RKO (cell line): ENCODE results near the gene ZNF697.
"Not testable (repeated sequence)": the region's sequence is repeated elsewhere in the genome, so short reads cannot be mapped to it uniquely, and the experiment has no call there.

Source experiments
- DNase-seq: peaks from one replicate; pipeline ENCODE4 v3.0.0-alpha.2; 2016; ENCODE audit warnings: low spot score

ZNF697 gene

DNA sequence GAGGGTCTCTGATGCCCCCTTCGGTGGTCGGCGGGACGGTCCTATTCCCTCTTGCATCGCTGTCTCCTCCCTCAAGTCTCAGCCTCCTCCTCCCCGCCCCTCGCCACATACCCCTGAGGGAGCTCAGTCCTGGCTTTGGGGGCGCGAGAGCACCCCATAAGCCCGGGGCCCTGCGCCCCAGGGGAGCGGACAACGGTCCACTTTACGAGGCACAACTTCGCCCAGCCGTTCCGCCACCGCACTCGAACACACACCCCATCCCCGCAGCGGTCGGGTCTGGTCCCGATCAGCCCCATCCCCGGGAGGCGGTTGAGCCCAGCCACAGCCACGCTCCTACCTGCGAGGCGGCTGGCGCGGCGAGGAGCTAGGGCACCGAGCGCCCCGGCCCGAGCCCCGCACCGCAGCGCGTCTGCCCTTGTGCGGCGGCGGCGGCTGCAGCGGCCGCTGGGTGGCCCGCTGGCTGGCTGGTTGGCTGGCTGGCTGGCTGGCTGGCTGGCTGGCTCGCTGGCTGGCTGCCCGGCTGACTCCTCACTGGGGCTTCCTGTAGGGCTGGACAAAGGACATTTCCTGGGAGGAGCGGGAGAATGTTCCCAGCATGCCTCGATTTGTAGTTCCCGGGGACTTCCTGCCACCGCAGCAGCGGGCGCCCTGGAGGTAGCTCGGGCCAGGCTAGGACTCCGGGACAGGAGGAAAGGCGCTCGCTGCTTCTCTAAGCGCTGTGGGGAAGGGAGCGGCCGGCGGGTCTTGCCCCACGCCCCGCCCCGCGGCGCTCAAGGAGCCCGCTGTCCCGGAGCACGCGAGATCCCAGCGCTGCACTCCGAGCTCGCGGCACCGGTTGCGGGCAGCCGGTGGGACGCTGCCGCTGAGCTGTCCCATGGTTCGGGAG, at the start of gene ZNF697:
ZNF697 (minus strand) TSS at position 533 of the 886 bp plus-strand sequence. CDS start 22,166 bp downstream, outside the sequence.
- peak; percentile 98 for DNase-seq

DNA sequence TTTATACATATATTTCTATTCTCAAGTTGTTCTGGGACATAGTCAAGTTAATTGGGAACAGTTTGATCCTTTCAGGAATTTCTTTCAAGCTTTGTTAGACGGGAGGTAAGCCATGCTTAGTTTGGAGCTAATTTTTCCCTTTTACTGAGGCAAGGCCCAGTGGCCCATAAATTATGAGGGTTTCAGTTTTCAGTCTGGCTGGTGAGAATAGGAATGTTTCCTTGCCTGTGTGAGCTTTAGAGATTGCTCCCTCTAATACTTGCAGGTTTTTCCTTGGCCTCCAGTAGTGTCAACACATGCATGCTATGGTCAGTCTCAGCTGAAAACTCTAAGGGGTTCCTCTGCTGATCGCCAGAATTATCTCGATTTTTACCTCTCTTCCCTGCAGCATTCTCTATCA, 49.5 kb upstream of the ZNF697 start:
- DNase-seq: no peak

DNA sequence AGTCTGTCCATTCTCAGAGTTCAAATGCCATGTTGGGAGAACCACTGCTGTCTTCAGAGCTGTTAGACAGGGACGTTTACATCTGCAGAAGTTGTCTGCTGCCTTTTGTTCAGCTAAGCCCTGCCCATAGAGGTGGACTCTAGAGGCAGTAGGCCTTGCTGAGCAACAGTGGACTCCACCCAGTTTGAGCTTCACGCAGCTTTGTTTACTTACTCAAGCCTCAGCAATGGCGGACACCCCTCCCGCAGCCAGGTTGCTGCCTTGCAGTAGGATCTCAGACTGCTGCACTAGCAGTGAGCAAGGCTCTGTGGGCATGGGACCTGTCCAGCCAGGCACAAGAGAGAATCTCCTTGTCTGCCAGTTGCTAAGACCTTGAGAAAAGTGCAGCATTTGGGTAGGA, 48.8 kb upstream of the ZNF697 start:
- not testable (repeated sequence) for DNase-seq

DNA sequence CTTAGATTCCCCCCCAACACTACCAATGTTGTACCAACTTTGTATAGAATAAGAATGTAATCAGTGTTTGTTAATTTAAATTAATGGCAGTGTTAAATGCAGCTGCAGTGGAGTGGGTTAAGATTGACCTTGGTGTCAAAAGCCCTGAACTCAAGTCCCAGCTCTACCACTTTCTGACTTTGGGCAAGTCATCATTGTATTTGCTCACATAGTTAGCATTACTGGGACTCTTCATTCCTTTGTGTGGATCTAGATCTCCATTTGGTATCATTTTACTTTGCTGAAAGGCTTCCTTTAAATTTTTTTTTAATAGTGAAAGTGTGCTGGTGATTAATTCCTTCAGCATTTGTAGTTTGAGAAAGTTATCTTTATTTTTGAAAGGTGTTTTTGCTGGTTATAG, 41.4 kb upstream of the ZNF697 start:
- no peak for DNase-seq

DNA sequence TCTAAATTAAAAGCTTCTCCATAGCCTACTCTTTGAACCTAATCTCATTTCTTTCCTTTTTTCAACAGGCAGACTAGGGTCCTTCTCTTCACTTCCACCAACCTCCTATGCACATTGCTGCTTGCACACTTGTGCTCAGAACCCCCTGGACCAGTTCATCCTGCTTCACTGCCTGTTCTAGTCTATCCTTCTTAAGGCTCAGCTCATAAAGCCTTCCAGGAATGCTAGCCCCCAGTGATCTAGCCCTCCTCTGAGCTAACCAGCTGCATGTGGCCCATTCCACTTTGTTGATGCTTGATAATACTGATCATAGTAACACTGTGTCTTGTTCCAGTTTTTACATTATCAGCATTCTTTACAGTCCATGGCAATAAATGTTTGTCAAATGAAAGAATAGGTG, 40.7 kb upstream of the ZNF697 start:
- no peak for DNase-seq

DNA sequence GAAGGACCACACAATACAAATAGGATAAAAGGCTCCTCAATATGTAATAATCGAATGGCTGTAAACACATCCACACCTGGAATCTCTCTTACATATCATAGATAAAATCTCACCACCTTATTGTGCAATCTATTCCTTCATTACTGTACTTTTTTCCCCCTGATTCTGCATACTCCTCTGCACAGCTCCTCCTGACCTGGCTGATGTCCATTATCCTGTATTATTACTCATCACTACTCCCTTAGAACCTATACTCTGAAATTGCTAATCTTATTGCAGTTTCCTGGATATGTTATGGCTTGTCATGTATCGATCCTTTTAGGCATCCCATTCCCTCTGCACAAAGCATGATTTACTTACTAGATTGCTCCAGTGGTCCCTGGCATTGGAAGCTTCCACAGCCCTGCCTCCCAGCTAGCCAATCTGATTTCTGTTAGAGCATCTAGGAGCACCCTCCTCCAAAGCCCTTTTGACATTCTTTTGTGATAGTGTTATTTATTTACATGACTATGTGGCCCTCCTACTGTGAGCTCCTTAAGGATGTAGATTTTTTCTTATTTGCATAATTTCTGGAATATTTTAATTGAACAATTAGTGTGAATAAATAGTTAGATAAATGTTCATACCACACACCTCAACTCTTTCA, 39.5 kb upstream of the ZNF697 start:
- no peak for DNase-seq

DNA sequence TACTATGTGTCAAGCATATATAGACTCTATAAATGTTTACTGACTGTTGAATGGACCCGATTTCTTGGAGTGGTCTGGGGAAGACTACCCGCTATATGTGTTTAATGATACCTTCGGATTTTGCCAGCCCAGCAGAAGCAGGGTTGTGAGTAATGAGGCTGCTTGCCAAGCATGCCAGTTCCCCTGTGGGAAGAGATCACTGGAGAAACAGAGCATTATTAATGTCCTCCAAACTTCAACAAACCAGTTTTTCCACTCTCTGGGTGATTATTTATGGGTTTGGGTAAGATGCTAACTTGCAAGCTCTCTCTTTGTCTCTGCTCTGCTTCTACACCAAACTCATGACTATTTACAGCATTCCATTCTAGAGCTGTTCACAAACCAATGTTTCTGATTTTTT, 38.6 kb upstream of the ZNF697 start:
- no peak for DNase-seq

DNA sequence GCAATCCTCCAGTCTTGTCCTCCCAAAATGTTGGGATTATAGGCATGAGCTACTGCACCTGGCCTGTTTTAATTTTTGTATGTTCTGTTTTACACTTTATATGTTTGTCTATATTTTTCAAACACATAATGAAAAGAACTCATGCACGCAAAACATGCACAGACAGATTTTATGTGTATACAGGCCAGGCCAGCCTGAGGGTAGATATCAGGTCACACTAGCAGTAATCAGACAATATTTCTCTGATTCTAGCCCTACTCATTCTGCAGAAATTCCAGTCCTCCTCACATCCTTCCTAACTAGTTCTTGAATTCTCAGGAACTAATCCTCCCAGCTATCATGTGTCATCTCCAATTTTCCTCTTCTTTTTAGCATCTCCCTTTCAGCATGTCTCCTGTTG, 35.8 kb upstream of the ZNF697 start:
- no peak for DNase-seq

DNA sequence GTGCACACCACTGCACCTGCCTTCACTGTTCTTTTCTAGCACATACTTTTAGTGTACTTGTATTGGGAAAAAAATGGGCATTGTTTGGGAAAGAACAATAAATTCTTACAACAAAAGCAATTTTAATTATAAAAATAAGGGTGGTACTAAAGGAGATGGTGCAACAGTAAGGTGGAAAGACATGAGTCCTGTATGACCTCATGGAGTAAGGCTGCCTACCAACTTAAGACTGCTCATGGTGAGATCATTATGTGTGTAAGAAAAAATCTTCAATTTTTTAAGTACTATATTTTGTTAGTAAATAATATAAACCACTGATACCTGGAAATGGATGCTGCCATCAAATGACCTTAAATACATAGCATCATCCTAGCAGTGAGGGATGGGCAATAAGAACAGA, 34.1 kb upstream of the ZNF697 start:
- peak; percentile 18 for DNase-seq

DNA sequence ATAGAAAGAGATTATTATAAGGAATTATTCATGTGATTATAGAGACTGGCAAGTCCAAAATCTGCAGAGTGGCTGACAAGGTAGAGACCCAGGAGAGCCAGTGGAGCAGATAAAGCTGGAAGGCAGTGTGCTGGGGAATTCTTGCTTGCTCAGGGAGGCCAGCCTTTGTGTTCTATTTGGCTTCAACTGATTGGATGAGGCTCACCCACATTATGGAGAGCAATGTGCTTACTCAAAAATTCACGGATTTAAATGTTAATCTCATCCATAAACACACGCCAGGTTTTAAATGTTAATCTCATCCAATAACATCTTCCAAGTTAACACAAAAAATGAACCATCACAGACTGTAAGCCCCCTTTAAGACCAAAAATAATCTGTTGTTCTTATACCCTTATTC, 33.5 kb upstream of the ZNF697 start:
- DNase-seq: no peak

DNA sequence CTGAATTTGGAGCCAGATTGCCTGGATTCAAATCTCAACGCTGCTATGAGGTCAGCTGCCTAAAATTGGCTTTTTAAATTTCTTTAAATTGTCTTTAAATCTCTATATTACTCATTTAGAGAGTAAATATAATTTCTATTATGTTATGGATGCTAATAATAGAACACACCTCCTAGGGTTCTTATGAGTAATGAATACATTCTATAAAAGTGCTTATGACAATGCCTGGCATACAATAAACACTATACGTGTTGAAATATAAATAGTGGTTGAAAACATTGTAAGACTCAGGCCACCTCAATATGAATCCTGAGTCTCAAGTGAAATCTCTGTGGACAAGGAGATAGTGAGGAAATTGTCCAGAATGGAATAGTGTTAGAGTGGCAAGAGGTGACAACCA, 32.7 kb upstream of the ZNF697 start:
- no peak for DNase-seq

DNA sequence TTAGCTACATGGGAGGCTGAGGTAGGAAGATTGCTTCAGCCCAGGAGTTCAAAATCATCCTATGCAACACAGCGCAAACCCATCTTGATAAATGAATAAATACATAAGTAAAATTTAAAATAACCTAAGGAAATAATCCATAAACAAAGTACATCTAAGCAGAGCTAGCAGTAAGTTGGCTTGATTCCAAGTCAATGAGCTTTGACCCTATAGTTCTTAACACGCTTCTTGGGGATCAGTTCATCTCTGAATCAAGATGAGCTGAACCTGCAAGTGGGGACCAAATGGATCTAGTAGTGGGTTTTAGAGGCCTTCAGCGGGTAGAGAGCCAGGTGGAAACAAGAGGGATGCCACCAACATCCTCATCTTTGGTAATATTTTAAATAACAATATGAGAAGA, 32.1 kb upstream of the ZNF697 start:
- DNase-seq: no peak

DNA sequence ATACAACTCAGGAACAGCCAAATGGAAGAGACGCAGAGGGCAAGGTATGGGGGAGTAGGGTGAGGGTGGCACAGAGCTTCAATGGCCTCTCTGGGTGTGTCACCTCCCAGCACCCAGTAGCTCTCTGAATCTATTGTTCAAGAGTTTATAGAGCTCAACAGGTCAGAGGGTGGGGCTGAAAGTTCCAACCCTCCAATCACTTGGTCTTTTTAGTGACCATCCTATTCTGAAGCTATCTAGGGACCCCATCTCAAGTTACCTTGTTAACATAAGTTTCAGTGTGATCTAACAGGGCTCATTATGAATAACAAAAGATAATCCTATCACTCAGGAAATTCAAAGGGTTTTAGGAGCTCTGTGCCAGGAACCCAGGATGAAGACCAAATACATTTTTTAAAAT, 31.2 kb upstream of the ZNF697 start:
- DNase-seq: no peak

DNA sequence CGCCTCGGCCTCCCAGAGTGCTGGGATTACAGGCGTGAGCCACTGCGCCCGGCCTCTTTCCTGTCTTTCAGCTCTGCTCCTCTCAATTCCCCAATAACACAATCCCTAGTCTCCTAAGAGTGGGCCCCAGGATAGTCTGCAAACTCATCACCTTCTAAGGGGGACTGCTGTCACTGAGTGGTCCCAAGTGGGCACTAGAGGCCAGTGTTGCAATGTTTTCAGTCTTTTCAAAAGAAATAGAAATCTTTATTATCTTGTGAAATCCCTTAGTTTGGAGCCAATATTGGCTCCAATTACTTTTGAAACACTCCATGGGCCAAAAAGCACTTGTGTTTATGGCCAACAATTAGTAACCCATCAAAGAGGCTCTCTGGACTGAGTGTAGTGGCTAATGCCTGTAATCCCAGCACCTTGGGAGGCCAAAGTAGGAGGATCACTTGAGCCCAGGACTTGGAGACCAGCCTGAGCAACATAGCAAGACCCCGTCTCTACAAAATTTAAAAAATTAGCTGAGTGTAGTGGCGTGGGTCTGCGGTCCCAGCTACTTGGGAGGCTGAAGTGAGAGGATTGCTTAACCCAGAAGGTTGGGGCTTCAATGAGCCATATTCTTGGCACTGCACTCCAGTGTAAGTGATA, 28.6 kb upstream of the ZNF697 start:
- DNase-seq: no peak

DNA sequence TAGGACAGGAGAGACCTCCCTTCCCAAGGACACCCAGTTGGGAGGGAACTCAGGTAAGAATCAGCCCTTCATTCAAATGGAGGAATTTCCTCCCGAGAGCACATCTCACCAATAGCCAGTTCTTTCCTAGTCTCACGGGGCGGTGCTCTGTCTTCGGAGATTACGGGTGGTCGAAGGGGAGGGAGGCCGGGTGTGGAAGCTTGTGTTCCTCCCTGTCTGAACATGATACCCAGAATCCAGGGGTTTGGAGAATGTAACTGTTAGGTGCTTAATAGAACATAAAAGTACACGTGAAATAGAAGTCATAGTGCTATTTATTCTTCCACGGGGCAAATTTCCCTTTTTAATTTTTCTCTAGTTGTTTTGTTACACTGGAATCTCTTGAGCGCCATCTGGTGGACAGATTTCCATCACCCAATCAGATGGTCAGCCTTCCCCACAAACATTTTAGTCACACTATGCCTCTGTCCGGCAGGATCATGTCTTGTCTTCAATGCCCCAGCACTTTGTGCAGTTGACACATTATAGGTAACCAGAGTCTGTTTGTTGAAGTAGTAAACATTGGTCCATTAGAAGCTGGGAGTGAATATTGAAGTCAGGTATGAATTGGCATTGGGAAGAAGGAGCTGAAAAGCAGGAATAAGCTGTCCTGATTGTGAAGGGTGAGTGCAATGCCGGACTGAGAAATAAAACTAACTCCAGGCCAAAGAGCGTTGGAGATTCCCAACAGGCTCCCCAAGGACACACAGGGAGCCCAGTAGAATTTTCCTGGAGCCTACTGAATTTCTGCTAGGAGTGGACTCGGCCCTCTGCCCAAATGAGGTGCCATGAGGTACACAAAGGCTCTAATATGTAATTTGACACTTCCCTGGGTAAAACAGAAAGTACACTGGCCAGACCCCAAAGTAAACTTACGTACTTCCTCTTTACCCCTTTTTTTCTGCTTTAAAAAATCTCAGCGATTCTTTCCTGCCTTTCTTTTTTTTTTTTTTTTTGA, 27.6 kb upstream of the ZNF697 start:
- peak; percentile 83 for DNase-seq

DNA sequence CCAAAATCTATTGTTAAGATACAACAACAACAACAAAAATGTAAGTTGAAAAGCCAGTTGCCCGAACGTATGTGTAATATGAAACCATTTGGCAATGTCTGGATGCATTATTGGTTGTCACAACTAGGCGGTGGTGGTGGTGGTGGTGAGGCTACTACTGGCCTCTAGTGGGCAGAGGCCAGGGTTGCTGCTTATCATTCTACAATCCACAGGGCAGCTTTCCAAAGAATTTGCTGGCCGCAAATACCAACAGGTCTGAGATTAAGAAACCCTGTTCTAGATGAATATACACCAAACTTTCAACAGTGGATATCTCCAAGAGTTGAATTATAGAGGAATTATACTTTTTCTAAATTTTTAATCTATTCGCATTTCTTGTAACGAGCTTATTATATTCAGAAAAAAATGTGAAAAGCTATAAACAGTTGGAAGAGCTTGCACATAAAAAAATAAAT, 26.8 kb upstream of the ZNF697 start:
- no peak for DNase-seq

DNA sequence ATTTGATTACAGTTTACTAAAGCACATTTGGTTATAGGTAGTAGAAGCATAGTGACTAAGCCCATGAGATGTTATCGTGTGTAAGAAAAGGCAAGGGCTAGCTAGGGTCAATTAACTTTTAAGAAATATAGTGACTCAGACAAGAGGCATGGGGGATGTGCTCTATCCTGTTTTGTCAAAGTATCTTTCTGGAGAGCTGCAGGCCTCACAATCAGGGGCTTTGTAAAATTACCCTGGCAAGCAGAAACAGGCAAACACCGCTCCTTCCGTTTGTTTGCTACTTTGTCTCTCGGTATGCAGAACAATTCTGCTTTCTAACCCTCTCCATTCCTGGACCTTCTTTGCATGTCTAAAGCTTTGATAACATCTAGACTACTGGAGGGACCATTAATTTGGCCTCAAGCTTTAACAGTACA, 26.1 kb upstream of the ZNF697 start:
- no peak for DNase-seq

DNA sequence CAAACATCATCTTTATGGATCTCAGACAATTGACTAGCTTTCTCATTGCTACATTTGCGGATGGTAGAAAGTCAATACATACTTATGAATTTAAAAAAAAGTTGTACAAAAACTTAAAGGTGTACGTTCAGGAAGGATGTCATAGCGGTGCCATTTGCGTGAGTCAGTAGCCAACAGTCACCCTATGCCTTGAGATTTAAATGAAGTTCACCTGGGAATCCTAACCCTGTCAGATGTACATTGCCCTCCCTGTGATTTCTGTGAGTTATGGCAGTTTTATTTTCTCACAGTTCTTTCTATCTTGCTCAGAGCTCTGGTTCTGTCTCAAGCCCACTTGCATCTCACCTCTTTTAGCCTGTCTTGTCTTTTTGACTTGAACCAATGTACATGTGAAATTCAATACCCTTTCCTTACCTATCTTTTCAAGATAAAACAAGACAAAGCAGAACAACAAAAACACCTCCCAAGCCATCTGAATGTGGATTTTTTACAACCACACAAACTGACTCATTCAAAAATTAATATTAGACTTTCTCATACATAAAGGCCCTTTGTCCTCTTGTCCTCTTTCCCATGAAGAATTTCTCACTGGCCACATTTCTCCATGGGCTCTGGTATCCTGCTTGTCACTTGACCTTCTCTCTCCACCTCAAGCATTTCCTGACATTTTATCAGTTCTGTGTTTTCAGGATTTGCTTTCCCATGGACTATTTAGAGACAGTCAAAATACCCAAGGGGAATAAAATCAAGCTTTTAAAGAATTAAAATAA, 25.3 kb upstream of the ZNF697 start:
- no peak for DNase-seq

DNA sequence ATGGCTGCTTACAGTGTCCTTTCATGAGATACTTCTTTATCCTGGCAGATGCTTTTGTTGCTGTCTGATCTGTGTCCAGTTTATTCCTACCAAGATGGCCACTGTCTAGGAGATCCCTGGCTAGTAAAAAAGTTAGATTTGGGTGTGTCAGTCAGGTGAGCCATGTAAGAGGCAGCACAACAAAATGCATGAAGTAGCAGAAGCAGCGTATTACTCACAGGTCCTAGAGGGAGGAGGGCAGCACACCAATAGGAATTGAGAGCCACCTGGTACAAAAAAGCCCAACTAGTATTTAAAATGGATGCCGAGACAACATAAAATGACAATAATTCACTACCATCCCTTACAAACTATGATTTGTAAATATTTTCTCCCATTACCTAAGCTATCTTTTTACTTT, 22.8 kb upstream of the ZNF697 start:
- DNase-seq: no peak

DNA sequence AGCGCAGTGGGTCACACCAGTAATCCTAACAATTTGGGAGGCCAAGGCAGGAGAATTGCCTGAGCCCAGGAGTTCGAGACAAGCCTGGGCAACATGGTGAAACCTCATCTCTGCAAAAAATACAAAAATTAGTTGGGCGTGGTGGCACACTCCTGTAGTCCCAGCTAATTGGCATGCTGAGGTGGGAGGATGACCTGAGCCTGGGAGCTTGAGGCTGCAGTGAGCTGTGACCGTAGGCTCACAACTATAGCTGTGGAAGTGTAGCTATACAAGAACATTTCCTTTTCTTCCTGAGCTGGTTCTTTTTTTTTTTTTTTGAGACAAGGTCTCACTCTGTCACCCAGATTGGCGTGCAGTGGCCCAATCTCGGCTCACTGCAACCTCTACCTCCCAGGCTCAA, 19.1 kb upstream of the ZNF697 start:
- DNase-seq: no peak

DNA sequence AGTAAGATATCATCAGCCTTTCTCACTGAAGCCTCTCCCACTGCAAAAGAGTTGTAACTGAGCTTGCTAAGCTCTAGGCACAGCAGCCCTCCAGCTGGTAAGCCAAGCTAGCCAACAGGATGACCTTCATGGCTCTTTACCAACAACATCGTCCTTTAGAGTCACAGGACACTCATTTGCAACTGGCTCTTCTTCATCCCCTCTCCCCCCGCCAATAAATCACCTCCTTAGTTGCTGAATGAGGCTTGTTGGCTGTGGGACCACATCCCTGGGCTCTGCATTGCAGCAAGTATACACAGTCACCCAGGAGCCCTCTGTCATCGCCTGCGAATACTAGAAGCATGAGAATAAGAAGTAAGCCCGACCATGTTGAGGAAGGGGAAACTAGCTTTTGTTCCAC, 16.0 kb upstream of the ZNF697 start:
- no peak for DNase-seq
